SH-SY5Y (cell line): ENCODE results near the gene PDIA5.

Experiments
- GATA2 ChIP-seq: IDR thresholded peaks from 2 replicates; pipeline ENCODE4 v1.6.1; 2011; ENCODE audit warnings: mild to moderate bottlenecking, low read depth, low read length
- GATA3 ChIP-seq: IDR thresholded peaks from 2 replicates; pipeline ENCODE4 v1.6.1; 2011; ENCODE audit warnings: low read depth, mild to moderate bottlenecking, low read length, moderate library complexity

DNA sequence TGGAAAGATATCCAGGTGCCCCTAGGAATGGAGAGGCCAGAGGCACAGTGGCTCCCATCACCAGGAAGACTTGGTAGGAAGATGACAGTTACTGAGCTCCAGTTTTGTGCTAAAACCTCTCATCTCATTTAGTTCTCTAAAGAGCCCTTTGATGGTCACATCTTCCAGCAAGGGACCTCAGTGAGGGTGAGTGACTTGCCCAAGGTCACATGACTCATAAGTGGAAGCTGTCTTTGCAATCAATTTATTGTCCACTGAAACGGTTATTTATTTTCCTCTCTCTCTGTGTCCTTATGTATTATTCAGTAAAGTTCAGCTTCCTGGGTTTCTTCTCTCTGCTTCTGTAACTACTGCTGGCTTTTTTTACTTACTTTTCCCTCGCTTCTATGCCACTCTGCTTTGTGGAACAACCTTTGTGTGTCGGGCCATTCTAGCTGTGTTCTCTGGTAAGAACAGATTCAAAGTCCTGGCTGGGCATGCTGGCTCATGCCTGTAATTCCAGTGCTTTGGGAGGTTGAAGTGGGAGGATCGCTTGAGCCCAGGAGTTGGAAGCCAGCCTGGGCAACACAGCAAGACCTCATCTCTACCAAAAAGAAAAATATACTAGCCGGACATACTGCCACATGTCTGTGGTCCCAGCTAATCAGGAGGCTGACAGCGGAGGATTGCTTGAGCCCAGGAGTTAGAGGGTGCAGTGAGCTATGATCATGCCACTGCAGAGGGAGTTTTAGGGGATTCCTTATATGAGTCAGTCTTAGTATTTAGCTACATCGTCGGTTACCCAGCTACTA is 55.9 kb downstream of the PDIA5 start:
- TF ChIP-seq GATA2 (no peak), GATA3 (no peak)
